OCI-LY1 (cell line): ENCODE results near the gene CNOT2.

Source experiments
- EZH2 ChIP-seq: fragments of 200-600 bp; sonication (generic), shearing (Covaris generic); IDR thresholded peaks from 2 replicates; pipeline ENCODE4 v1.8.0; 2017; ENCODE audit warnings: borderline replicate concordance, mixed run types, mild to moderate bottlenecking, antibody characterized with exemption, low read length, moderate library complexity, mixed read lengths
- TF ChIP-seq, protein P1 (sequence below): fragments of 200-600 bp; sonication (generic), shearing (Covaris generic); IDR thresholded peaks from 2 replicates; pipeline ENCODE4 v1.5.1; 2017; ENCODE audit warnings: mild to moderate bottlenecking, antibody characterized with exemption, low read length, moderate library complexity, mixed read lengths

DNA sequence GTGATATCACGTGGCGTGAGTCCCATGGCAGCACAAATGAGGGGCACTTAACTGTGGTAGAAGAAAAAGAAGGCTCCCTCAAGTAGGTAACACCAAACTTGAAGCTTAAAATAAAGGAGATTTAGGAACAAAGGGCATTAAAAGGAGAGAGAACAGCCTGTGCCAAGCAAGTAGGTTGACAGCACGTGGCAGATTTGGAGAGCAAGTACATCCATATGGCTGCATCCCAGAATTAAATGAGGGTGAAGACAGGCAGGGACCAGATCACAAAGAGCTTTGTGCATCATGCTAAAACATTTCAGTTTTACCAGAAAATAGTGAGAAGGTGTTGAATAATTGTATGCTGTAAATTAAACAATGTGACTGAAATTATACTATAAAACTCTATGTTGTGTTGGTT, 155.6 kb downstream of the CNOT2 start:
- TF ChIP-seq, protein P1, sequence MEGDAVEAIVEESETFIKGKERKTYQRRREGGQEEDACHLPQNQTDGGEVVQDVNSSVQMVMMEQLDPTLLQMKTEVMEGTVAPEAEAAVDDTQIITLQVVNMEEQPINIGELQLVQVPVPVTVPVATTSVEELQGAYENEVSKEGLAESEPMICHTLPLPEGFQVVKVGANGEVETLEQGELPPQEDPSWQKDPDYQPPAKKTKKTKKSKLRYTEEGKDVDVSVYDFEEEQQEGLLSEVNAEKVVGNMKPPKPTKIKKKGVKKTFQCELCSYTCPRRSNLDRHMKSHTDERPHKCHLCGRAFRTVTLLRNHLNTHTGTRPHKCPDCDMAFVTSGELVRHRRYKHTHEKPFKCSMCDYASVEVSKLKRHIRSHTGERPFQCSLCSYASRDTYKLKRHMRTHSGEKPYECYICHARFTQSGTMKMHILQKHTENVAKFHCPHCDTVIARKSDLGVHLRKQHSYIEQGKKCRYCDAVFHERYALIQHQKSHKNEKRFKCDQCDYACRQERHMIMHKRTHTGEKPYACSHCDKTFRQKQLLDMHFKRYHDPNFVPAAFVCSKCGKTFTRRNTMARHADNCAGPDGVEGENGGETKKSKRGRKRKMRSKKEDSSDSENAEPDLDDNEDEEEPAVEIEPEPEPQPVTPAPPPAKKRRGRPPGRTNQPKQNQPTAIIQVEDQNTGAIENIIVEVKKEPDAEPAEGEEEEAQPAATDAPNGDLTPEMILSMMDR = no peak
- TF ChIP-seq EZH2 = no peak
